Measurements from ENCODE around the gene MASP1.

Gene MASP1

DNA sequence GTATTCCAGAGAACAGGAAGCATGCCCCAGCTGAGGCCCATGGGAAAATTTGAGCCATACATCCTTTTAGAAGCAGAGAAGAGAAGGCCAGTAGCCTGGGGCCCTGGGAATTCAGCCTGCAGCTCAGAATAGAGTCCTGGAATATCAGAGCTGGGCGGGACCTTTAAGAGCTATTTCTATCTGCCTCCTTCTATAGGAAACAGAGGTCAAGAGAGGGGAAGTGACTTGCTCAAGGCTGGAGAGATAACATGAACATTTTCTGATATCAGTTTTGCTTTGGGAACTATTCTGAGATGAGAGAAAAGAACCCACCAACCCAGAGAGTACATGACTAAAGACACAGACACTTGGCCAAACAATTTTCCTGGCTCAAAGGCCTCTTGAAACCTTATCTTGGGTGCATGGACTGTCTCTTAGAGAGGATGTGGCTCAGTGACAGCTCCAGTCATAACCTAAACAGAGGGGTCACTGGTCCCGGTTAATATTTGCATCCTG lies 26.0 kb downstream of the MASP1 start:
- TF ChIP-seq, protein P1, sequence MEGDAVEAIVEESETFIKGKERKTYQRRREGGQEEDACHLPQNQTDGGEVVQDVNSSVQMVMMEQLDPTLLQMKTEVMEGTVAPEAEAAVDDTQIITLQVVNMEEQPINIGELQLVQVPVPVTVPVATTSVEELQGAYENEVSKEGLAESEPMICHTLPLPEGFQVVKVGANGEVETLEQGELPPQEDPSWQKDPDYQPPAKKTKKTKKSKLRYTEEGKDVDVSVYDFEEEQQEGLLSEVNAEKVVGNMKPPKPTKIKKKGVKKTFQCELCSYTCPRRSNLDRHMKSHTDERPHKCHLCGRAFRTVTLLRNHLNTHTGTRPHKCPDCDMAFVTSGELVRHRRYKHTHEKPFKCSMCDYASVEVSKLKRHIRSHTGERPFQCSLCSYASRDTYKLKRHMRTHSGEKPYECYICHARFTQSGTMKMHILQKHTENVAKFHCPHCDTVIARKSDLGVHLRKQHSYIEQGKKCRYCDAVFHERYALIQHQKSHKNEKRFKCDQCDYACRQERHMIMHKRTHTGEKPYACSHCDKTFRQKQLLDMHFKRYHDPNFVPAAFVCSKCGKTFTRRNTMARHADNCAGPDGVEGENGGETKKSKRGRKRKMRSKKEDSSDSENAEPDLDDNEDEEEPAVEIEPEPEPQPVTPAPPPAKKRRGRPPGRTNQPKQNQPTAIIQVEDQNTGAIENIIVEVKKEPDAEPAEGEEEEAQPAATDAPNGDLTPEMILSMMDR (IDR thresholded peaks at IDR 0.05; ENCODE audit: borderline replicate concordance, insufficient read depth, low read depth, low read length) = no peak
- no peak overlapping the region for H3K4me3 ChIP-seq (ENCODE audit: low read depth, low read length)

DNA sequence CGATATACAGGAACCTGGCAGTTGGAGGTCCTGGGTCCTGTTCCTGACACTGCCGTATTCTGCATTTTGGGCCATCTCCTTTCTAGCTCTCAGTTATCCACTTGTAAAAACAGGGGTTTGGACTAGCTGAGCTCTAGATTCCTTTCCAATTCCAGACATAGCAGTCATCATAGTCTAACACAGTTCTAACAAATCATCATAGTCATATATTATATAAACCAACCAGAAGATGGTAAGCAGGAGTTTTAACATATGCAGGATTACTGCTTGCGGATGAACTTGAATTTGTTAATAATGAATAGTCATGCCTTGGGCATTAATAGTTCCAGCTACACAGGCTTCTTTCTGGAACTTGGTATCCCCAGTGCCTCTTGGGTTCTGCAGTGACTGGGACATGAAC lies 26.6 kb downstream of the MASP1 start:
- TF ChIP-seq, protein P1 (IDR thresholded peaks at IDR 0.05; ENCODE audit: borderline replicate concordance, insufficient read depth, low read depth, low read length) = no peak

DNA sequence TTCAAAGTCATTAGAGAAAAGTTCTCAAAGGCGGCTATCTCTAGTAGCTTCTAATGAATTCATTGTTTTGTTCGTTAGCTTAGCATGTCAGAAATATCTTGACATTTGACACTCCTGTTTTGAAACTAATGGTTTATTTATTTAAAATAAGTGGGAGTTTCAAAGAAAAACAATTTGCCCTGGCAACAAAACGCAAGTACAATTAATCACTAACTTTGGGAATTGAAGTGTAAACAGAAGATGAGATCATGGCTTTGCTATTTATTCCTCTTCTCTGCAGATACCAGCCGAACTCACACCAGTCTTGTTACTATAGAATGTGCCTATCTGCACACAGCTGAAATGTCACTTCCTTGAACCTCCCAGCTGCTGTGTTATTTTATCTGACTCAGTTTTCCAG lies 27.5 kb downstream of the MASP1 start:
- no peak overlapping the region for H3K4me3 ChIP-seq (ENCODE audit: low read depth, low read length)
- TF ChIP-seq, protein P1 (IDR thresholded peaks at IDR 0.05; ENCODE audit: borderline replicate concordance, insufficient read depth, low read depth, low read length) = no peak

More for the DNA sequence above, 26.6 kb downstream of the MASP1 start:
- no peak overlapping the region for H3K4me3 ChIP-seq (ENCODE audit: low read depth, low read length)

DNA sequence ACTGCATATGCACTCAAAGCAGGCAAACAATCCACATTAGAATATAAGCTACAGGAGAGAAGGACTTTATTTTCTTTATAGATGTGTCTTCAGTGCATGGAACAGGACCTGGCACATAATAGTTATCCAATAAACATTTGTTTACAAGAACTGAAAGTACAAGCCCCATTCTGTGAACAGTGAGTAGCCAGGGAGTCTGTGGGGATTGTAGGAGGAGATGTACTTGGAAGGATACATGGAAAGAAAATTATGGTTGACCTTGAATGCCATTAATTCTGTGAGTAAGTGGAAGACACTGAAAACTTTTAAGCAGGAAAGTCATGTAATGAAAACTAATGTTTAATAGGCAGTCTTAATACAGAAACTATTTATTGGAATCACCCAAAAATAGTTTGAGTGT lies 28.3 kb downstream of the MASP1 start:
- TF ChIP-seq, protein P1 (IDR thresholded peaks at IDR 0.05; ENCODE audit: borderline replicate concordance, insufficient read depth, low read depth, low read length) = no peak
- no peak overlapping the region for H3K4me3 ChIP-seq (ENCODE audit: low read depth, low read length)

DNA sequence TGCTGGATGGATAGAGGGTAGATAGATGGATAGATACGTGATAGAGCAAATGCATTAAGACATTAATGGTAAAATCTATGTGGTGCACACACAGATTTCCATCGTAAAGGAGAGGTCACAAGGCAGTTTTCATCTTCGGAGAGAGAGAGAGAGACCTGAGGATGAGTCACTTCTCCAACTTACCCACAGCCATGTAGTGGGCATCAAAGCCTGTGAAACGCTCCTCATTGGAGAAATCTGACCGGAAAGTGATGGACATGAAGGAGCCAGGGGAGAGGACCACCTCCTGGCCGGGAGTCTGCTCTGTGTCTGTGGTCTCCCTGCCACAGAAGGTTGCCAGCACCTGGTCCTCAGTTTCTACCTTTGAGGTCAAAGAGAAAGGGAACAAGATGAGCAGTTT lies 29.2 kb downstream of the MASP1 start:
- TF ChIP-seq, protein P1 (IDR thresholded peaks at IDR 0.05; ENCODE audit: borderline replicate concordance, insufficient read depth, low read depth, low read length) = no peak
- H3K4me3 ChIP-seq (ENCODE audit: low read depth, low read length) = no peak overlapping the region

DNA sequence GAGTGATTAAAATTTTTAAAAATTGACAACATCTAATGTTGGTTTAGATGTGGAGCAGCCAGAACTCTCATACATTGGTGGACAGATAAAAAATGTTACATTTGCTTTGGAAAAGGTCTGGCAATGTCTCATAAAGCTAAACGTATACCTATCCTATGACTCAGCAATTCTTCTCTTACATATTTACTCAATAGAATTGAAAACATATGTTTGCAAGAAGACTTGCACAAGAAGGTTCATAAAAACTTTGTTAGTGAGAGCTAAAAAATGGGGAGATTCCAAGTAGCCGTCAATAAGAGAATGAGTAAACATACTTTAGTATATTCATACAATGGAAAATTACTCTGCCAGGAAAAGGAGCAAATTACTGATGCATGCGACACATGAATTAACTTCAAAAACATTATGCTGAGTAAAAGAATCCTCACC lies 30.0 kb downstream of the MASP1 start:
- no peak overlapping the region for H3K4me3 ChIP-seq (ENCODE audit: low read depth, low read length)
- TF ChIP-seq, protein P1 (IDR thresholded peaks at IDR 0.05; ENCODE audit: borderline replicate concordance, insufficient read depth, low read depth, low read length) = no peak

DNA sequence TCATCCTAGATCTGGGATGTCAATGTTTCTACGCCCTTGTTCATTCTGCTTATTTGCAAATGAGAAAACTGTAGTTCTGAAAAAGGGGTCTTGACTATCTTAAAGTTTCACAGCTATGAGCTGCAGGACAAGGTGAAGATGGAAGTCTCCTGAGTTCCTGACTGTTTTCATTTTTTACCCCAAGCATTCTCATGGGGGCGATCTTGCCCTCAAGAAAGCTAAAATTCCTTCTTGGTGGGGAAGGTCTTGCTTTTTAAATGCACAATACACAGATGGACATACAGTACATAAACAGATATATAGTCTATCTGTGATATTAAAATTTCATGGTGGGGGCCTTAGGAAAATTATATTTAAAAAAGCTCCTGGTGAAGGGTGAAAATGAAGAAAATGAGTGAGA lies 32.4 kb downstream of the MASP1 start:
- TF ChIP-seq, protein P1 (IDR thresholded peaks at IDR 0.05; ENCODE audit: borderline replicate concordance, insufficient read depth, low read depth, low read length) = no peak
- no peak overlapping the region for H3K4me3 ChIP-seq (ENCODE audit: low read depth, low read length)

All from GM12875 (cell line).